DND-41 (cell line): ENCODE data around the gene SPIB.
A peak's percentile ranks its signal among the peaks of the same experiment; 100 is the strongest.
"Not testable (repeated sequence)": the region's sequence is repeated elsewhere in the genome, so short reads cannot be mapped to it uniquely, and the experiment has no call there.

Experiments
- ATAC-seq: fragments of 200-7000 bp; cut with Tn5 transposase; 3 replicates; pipeline ENCODE4 v1.9.1; 2021; ENCODE audit warnings: low read depth; ENCODE audit not compliant: insufficient read depth
- DNase-seq: peaks from one replicate; pipeline ENCODE4 v3.0.0-alpha.2; 2020
- H2AFZ ChIP-seq: 2 replicates; pipeline ENCODE4 v1.6.0; 2012; ENCODE audit warnings: low read depth, low read length
- H3K27ac ChIP-seq: 2 replicates; pipeline ENCODE4 v1.5.1; 2012; ENCODE audit warnings: low read length, inconsistent platforms
- H3K27me3 ChIP-seq: fragments of 200-600 bp; sonication (generic); 2 replicates; pipeline ENCODE4 v1.6.0; 2012; ENCODE audit warnings: low read length, mild to moderate bottlenecking, inconsistent platforms; ENCODE audit not compliant: insufficient read depth, poor library complexity
- H3K36me3 ChIP-seq: 2 replicates; pipeline ENCODE4 v1.5.1; 2012; ENCODE audit warnings: low read length, inconsistent platforms; ENCODE audit not compliant: insufficient read depth
- H3K4me1 ChIP-seq: 2 replicates; pipeline ENCODE4 v1.5.1; 2012; ENCODE audit warnings: mild to moderate bottlenecking, low read length; ENCODE audit not compliant: insufficient read depth
- H3K4me2 ChIP-seq: 2 replicates; pipeline ENCODE4 v1.6.0; 2012; ENCODE audit warnings: mild to moderate bottlenecking, moderate library complexity, low read length, inconsistent platforms; ENCODE audit not compliant: insufficient read depth
- H3K4me3 ChIP-seq, 2 experiments: fragments of 200-600 bp in 1 of 2; shearing (Covaris generic) in 1 of 2; 2 replicates each; pipeline ENCODE4 v1.5.1; 2012 to 2016; ENCODE audit warnings: inconsistent platforms in 2 of 2, low read length in 2 of 2, mild to moderate bottlenecking in 2 of 2, low read depth in 1 of 2, moderate library complexity in 1 of 2
- H3K79me2 ChIP-seq: 2 replicates; pipeline ENCODE4 v1.6.0; 2012; ENCODE audit warnings: low read length, inconsistent platforms; ENCODE audit not compliant: insufficient read depth
- H3K9ac ChIP-seq: 2 replicates; pipeline ENCODE4 v1.6.0; 2012; ENCODE audit warnings: low read depth, mild to moderate bottlenecking, inconsistent platforms, low read length, moderate library complexity
- H3K9me3 ChIP-seq: 2 replicates; pipeline ENCODE4 v1.5.1; 2012; ENCODE audit warnings: low read length, moderate library complexity, mild to moderate bottlenecking, inconsistent platforms; ENCODE audit not compliant: insufficient read depth, severe bottlenecking
- H4K20me1 ChIP-seq: 2 replicates; pipeline ENCODE4 v1.6.0; 2012; ENCODE audit warnings: low read length; ENCODE audit not compliant: insufficient read depth
- CTCF ChIP-seq: IDR thresholded peaks from 2 replicates; pipeline ENCODE4 v1.5.1; 2012; ENCODE audit warnings: borderline replicate concordance, low read length, moderate library complexity, mild to moderate bottlenecking; ENCODE audit not compliant: poor library complexity, severe bottlenecking; ENCODE audit errors: extremely low read depth
- EZH2 ChIP-seq: IDR thresholded peaks from 3 replicates; pipeline ENCODE4 v1.6.1; 2012; ENCODE audit warnings: borderline replicate concordance, low read depth, mild to moderate bottlenecking, moderate library complexity, low read length, inconsistent platforms; ENCODE audit not compliant: severe bottlenecking

The SPIB gene

GRCh38 chr19:50468818-50469217 is 50.1 kb downstream of the SPIB start:
- Histone ChIP-seq H3K4me3 (no peak overlapping the region), H3K9ac (no peak overlapping the region), H3K4me2 (no peak overlapping the region), H3K27ac (no peak overlapping the region), H3K27me3 (no peaks in the 10 kb centered on the region), H3K9me3 (peaks cover 2% of the 10 kb centered on the region), H4K20me1 (no peaks in the 10 kb centered on the region), H2AFZ (no peak overlapping the region), H3K4me1 (no peaks in the 10 kb centered on the region), H3K79me2 (no peaks in the 10 kb centered on the region), H3K36me3 (no peaks in the 10 kb centered on the region)
- TF ChIP-seq CTCF: no peak
- no peak for TF ChIP-seq EZH2
- DNase-seq: no peak
- no peak for ATAC-seq

GRCh38 chr19:50473336-50473735 is 54.6 kb downstream of the SPIB start:
- H3K79me2 ChIP-seq, H3K36me3 ChIP-seq, H3K9me3 ChIP-seq, DNase-seq, H3K4me3 ChIP-seq, H3K9ac ChIP-seq, ATAC-seq, H3K4me2 ChIP-seq, H3K27me3 ChIP-seq, H2AFZ ChIP-seq, H3K27ac ChIP-seq, H4K20me1 ChIP-seq: not testable (repeated sequence)
- peaks cover 14% of the 10 kb centered on the region for H3K4me1 ChIP-seq

GRCh38 chr19:50475101-50475568 is 56.4 kb downstream of the SPIB start:
- DNase-seq: no peak
- Histone ChIP-seq H3K4me2 (no peak overlapping the region), H3K27ac (no peak overlapping the region), H4K20me1 (no peaks in the 10 kb centered on the region), H3K9me3 (peaks cover 2% of the 10 kb centered on the region), H3K4me3 (no peak overlapping the region), H3K9ac (no peak overlapping the region), H3K4me1 (peaks cover 14% of the 10 kb centered on the region), H2AFZ (no peak overlapping the region), H3K79me2 (peaks cover 10% of the 10 kb centered on the region; the same call in 1 of the 2 replicates), H3K36me3 (peaks cover 4% of the 10 kb centered on the region; the same call in 1 of the 2 replicates), H3K27me3 (no peaks in the 10 kb centered on the region)
- TF ChIP-seq EZH2 (no peak), CTCF (no peak)
- ATAC-seq: no peak

GRCh38 chr19:50475736-50476223 is 57.0 kb downstream of the SPIB start:
- no peak for ATAC-seq
- Histone ChIP-seq H3K36me3 (peaks cover 4% of the 10 kb centered on the region; the same call in 1 of the 2 replicates), H3K4me3 (peak overlapping the region in 1 of 2 experiments; percentile 64; a peak in 2 of 4 replicates), H3K9ac (no peak overlapping the region; the same call in 1 of the 2 replicates), H3K79me2 (peaks cover 10% of the 10 kb centered on the region; the same call in 1 of the 2 replicates), H3K27ac (no peak overlapping the region), H3K4me1 (peaks cover 14% of the 10 kb centered on the region), H3K4me2 (peak overlapping the region; percentile 52), H4K20me1 (no peaks in the 10 kb centered on the region), H3K27me3 (no peaks in the 10 kb centered on the region), H2AFZ (peak overlapping the region; percentile 64), H3K9me3 (peaks cover 2% of the 10 kb centered on the region)
- DNase-seq: no peak
- TF ChIP-seq CTCF (no peak), EZH2 (no peak)
